HepG2 (cell line): ENCODE data around the gene EFL1. TPM values are rescaled to one million over a fixed set of nuclear protein-coding genes. Genes with fewer than 3 reads are reported as not detected.

Experiments
- ATF5 ChIP-seq: sonication (generic); formaldehyde crosslinking; IDR thresholded peaks from 2 replicates; pipeline ENCODE4 v1.4.0; 2020; ENCODE audit warnings: mild to moderate bottlenecking, low read depth, missing genetic modification reagents
- ATM ChIP-seq: fragments of 450-650 bp; IDR thresholded peaks from 2 replicates; pipeline ENCODE4 v1.7.1; 2017; ENCODE audit warnings: mild to moderate bottlenecking, borderline replicate concordance
- CBX1 ChIP-seq: IDR thresholded peaks from one replicate; pipeline ENCODE4 v1.6.1; 2016; ENCODE audit warnings: antibody characterized with exemption, low read depth
- CREB3 ChIP-seq: sonication (generic); formaldehyde crosslinking; IDR thresholded peaks from 2 replicates; pipeline ENCODE4 v1.5.0; 2020; ENCODE audit warnings: missing genetic modification reagents
- GMEB1 ChIP-seq: sonication (generic); formaldehyde crosslinking; IDR thresholded peaks from 2 replicates; pipeline ENCODE4 v1.5.1; 2020; ENCODE audit warnings: missing genetic modification reagents, mild to moderate bottlenecking, borderline replicate concordance
- HNF4A ChIP-seq: sonication (generic); formaldehyde crosslinking; IDR thresholded peaks from 2 replicates; pipeline ENCODE4 v1.4.0; 2020; ENCODE audit warnings: missing genetic modification reagents
- NR2C2 ChIP-seq: sonication (generic); formaldehyde crosslinking; IDR thresholded peaks from 2 replicates; pipeline ENCODE4 v1.4.0; 2020; ENCODE audit warnings: missing genetic modification reagents, mild to moderate bottlenecking, moderate library complexity, borderline replicate concordance
- PBX3 ChIP-seq: sonication (generic); formaldehyde crosslinking; IDR thresholded peaks from 2 replicates; pipeline ENCODE4 v1.8.1; 2023; ENCODE audit warnings: missing genetic modification reagents, inconsistent platforms, borderline replicate concordance
- PHF20 ChIP-seq: sonication (generic); formaldehyde crosslinking; IDR thresholded peaks from 2 replicates; pipeline ENCODE4 v1.5.0; 2020; ENCODE audit warnings: mild to moderate bottlenecking, missing genetic modification reagents
- REST ChIP-seq, 2 experiments: IDR thresholded peaks; 2 replicates each; pipeline ENCODE4 v1.6.1; 2011 to 2012; ENCODE audit warnings: low read length in 2 of 2, borderline replicate concordance in 1 of 2, low read depth in 1 of 2, mild to moderate bottlenecking in 1 of 2, moderate library complexity in 1 of 2
- RFX3 ChIP-seq: IDR thresholded peaks from 2 replicates; pipeline ENCODE4 v1.6.1; 2016; ENCODE audit warnings: missing biosample characterization, missing genetic modification reagents
- ZBTB25 ChIP-seq: IDR thresholded peaks from 2 replicates; pipeline ENCODE4 v1.6.1; 2018; ENCODE audit warnings: missing genetic modification reagents
- ZBTB38 ChIP-seq: sonication (generic); formaldehyde crosslinking; IDR thresholded peaks from 2 replicates; pipeline ENCODE4 v1.5.1; 2020; ENCODE audit warnings: mild to moderate bottlenecking, missing genetic modification reagents
- ZNF292 ChIP-seq: sonication (generic); formaldehyde crosslinking; IDR thresholded peaks from 2 replicates; pipeline ENCODE4 v1.8.1; 2022; ENCODE audit warnings: mild to moderate bottlenecking, low read depth, missing genetic modification reagents, borderline replicate concordance
- ZNF678 ChIP-seq: sonication (generic); formaldehyde crosslinking; IDR thresholded peaks from 2 replicates; pipeline ENCODE4 v1.4.0; 2020; ENCODE audit warnings: mild to moderate bottlenecking, missing genetic modification reagents
- ZXDC ChIP-seq: sonication (generic); formaldehyde crosslinking; IDR thresholded peaks from 2 replicates; pipeline ENCODE4 v1.5.0; 2020; ENCODE audit warnings: mild to moderate bottlenecking, missing genetic modification reagents
- polyA plus RNA-seq, 8 experiments: library from polyadenylated mRNA; depleted of rRNA in 3 of 8; stranded (reverse) in 7 of 8; unstranded in 1 of 8; fragments of >200 nt; fragmentation: Illumina TruSeq in 4 of 8; extraction: Trizol in 4 of 8; gene quantifications; 2 replicates each; pipeline versions ENCODE4 v1.2.1 to v1.2.3, GENCODE V29; 2011 to 2016; ENCODE audit warnings: low read depth in 4 of 8, missing spikeins in 1 of 8, mixed read lengths in 1 of 8; ENCODE audit not compliant: insufficient read depth in 1 of 8
- total RNA-seq, 5 experiments: library from RNA; depleted of rRNA; stranded (reverse); fragments of >200 nt; fragmentation: Illumina TruSeq; extraction: Trizol; gene quantifications; 2 replicates each; pipeline ENCODE4 v1.2.3, GENCODE V29; 2016; ENCODE audit warnings: low read depth in 1 of 5

EFL1 gene
- total and polyA plus RNA-seq, 2 of the 13 experiments (the other 11 are each of a cell fraction or from before 2014, with no cell fraction given) = 6.4 to 12.0 TPM

- no peak for TF ChIP-seq ATF5
- peak; percentile 97 for TF ChIP-seq GMEB1 (CRISPR knock-in tag)
- no peak for TF ChIP-seq CREB3 (CRISPR knock-in tag)
- no peak for TF ChIP-seq PBX3 (CRISPR knock-in tag)
- TF ChIP-seq ATM = no peak
- TF ChIP-seq NR2C2 (CRISPR knock-in tag) = peak; percentile 99
- 0 out of 2 replicates have a peak, but pooled peaks have one; percentile 13 for TF ChIP-seq ZNF292 (CRISPR knock-in tag)
- TF ChIP-seq HNF4A (CRISPR knock-in tag) = no peak; the same call in 1 of the 2 replicates
- peak; percentile 92 for TF ChIP-seq RFX3 (CRISPR knock-in tag)
- TF ChIP-seq ZBTB25 (CRISPR knock-in tag) = no peak; the same call in 1 of the 2 replicates
- TF ChIP-seq ZXDC (CRISPR knock-in tag) = no peak
- TF ChIP-seq REST (IDR thresholded peaks at IDR 0.05; ENCODE audit: borderline replicate concordance in 1 of 2, low read depth in 1 of 2, low read length in 2 of 2) = no peak
- TF ChIP-seq ZBTB38 = no peak
- no peak for TF ChIP-seq CBX1
- no peak for TF ChIP-seq ZNF678 (CRISPR knock-in tag)
- TF ChIP-seq PHF20 (CRISPR knock-in tag) = peak; percentile 62
These were observed at the start of gene EFL1, which contains the start of gene SAXO2 (continued) for GRCh38 chr15:82262422-82263026.
